Activated effector memory CD4-positive, alpha-beta T cell treated with anti-CD3 and anti-CD28 coated beads, Interleukin-2, amount 50 U/mL, for 16 hours (primary cell): ENCODE measurements around the gene TMEM253.

Experiments
- DNase-seq: peaks from one replicate; pipeline ENCODE4 v3.0.0-alpha.2; 2020

Gene TMEM253

DNA sequence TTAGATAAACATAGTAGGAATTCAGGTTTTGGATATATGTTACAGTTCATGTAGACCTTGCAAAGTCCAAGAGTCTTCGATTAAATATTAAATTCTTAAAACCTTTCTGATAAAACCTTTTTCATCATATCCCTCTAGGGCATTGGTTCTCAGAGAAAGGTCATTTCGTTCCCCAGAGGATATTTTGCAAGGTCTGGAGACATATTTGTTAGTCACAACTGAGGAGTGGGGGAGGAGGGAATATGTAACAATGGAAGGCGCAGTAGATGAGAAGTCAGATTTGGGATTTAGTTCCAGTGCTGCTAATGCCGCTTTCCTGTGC lies 5.3 kb downstream of the TMEM253 start:
- no peak for DNase-seq

DNA sequence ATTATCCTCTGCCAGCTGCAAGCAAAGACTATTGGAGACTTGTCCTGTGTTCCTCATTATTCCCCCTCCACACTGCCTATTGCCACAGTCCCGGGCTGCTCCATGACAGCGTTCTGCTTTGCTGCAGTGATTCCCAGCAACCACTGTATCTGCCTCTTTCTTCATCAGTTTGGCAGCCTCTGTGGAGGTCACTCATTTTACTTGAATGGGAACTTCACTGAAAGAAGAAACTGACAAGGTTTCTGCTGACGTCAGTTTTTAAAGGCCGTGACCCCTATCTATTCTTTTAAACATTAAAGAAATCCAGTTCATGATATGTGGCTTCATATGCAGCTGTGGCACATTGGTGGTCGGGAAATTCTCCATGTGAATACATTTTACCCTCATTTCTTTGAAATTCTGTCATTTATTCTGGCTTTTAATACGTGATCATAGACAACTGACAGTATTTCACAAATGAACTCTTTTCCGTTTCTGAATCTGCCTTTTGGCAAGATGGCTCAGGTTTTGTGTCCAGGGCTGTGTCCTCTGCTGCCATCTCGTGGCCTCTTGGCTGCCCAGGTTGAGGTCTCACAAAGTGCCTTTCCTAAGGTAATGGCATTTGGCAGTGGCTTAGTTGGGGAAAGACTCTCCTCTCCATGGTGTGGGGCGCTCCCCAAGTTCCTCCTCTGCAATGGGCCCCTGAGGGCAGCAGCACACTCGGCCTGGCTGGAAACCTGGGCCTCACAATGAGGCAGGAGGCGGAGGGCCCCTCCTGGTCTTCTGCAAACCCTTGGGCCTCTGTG lies 5.8 kb downstream of the TMEM253 start:
- DNase-seq, result peak; percentile 91

- no peak for DNase-seq
Observed at GRCh38 chr14:21107283-21107800, 6.5 kb downstream of the TMEM253 start.

DNA sequence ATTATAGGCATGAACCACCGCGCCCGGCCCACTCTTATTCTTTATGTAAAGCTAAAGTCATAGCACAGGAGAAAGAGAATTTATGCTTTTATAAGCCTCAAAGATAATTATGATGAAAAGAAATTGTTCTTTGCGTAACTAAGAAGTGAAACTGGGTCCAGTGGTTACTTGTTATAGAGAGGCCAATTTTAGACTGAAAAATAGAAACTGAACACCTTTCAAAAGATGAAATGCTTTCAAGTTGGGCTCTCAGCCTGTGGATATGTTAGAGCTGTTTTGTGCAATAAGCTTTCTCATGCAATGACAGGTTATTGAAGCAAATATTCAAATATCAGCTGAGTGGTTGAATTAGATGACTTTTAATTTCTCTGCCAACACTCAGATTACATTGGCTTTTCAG lies 7.9 kb downstream of the TMEM253 start:
- no peak for DNase-seq

GRCh38 chr14:21109377-21110138 lies 8.7 kb downstream of the TMEM253 start:
- DNase-seq, result no peak

DNA sequence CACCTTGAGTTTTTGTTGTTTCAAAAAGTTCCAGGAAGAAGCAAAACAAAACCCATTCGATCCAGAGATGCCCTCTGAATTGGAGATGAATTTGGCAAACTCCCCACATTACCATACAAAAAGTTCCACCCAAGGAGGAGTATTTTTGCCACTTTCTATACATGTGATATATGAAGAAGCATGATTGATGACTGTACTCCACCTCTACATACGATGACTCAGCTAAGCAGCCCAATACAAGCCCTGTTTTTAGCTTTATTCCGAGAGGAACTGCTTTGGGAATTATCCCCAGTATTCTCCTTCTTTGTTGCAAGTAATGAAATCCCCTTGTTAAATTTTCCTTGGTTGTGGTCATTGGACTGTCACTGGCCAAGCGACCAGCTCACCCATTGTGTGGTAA lies 11.4 kb downstream of the TMEM253 start:
- DNase-seq, result no peak

- no peak for DNase-seq
Observed at GRCh38 chr14:21113369-21113768, 12.5 kb downstream of the TMEM253 start.

DNA sequence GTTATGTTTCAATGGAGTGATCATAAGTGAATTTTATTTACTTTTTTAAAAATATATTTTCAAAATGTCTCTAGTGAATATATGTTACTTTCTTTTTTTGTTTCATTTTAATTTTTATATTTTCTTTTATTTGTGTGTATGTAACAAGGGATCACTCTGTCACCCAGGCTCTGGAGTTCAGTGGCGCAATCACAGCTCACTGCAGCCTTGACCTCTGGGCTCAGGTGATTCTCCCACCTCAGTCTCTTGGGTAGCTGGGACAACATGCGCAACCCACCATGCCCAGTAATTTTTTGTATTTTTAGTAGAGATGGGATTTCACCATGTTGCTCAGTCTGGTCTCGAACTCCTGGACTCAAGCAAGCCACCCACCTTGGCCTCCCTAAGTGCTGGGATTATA lies 18.1 kb downstream of the TMEM253 start:
- DNase-seq, result no peak

- DNase-seq, result no peak
Observed at GRCh38 chr14:21120686-21121085, 19.8 kb downstream of the TMEM253 start.

- no peak for DNase-seq
Observed at GRCh38 chr14:21121122-21121521, 20.3 kb downstream of the TMEM253 start.

DNA sequence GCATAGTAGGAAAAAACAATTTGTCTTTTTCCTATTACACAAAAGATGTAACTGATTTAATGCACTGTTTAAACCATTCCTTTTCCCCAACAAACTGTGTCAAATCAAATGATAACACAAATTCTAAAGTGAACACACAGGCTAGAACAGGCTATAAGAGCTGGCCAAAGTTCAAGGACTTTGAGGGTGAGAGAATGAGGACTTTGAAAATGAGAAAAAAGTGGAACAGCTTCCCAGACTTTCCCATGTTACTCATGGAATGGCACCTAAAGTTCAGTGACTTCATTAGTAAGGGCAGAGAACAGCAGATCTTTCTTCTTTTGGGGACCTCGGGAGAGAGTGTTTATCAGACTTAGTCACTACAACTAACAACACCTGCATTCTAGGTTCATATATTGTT lies 22.6 kb downstream of the TMEM253 start:
- DNase-seq, result no peak

DNA sequence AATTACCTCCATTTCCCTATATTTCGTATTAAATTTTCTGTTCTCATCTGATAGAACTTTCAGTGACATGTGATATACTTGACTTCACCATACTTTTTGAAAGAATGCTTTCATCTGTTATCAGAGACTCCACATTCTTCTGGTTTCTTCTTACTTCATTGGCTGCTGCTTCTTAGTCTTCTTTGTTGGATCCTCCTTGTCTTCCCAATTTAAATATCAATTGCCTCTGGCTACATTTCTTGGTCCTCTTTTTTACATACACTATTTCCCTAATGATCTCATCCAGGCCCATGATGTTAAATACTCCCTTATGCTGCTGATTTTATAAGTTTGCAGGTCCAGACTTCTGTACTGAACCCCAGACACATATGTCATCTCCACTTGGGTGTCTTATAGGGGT lies 33.0 kb downstream of the TMEM253 start:
- no peak for DNase-seq

DNA sequence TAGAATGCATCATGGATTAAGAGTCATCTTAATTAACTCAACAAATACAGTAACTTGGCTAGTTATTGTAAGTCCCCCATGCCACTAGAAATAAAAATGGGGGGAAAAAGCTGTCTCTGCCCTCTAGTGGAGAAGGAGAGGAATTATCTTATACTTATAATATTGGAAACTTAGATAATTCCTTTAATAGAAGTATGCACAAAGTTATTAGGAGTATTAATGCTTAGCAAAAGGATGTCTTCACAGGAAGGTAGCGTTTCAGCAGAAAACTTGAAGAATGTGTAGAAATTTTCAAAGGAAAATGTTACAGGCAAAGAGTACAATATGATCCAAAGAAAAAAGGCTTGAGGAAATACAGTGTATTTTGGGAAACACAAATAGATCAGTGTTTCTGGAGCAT lies 35.2 kb downstream of the TMEM253 start:
- DNase-seq, result no peak

DNA sequence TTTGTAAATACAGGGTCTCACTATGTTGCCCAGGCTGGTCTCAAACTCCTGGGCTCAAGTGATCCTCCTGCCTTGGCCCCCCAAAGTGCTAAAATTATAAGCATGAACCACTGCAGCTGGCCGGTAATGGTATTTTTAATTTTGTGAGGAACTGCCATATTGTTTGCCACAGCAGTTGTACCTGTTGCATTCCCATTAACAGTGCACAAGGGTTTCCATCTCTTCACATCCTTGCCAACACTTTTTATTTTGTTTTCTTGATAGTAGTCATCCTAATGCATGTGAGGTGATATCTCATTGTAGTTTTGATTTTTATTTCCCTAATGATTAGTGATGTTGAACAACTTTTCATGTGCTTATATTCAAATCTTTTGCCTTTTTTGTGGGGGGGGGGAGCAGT lies 41.5 kb downstream of the TMEM253 start:
- DNase-seq, result no peak

GRCh38 chr14:21145437-21145836 lies 44.6 kb downstream of the TMEM253 start:
- no peak for DNase-seq

GRCh38 chr14:21149641-21150367 lies 48.9 kb downstream of the TMEM253 start:
- DNase-seq, result no peak
